ENCODE data around the gene TPRN.

TPRN gene

DNA sequence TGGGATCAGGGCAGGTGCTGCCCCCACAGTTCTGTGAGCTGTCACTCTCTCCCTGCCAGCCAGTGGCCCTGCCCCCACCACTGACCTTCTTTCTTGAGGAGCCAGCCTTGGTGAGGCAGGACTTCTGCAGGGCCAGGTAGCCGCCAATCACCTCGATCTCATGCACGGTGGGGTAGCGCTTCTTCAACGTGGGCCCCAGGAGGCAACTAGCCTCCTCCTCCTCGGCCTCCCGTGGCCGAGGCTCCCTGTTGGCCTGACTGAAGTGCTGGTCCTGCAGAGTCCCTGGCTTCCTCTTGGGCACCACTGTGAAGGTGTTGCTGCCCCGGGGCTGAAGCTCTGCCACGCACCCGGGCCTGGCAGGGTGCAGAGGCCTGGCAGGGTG is 1.6 kb downstream of the TPRN start:
- TF ChIP-seq, protein P1, sequence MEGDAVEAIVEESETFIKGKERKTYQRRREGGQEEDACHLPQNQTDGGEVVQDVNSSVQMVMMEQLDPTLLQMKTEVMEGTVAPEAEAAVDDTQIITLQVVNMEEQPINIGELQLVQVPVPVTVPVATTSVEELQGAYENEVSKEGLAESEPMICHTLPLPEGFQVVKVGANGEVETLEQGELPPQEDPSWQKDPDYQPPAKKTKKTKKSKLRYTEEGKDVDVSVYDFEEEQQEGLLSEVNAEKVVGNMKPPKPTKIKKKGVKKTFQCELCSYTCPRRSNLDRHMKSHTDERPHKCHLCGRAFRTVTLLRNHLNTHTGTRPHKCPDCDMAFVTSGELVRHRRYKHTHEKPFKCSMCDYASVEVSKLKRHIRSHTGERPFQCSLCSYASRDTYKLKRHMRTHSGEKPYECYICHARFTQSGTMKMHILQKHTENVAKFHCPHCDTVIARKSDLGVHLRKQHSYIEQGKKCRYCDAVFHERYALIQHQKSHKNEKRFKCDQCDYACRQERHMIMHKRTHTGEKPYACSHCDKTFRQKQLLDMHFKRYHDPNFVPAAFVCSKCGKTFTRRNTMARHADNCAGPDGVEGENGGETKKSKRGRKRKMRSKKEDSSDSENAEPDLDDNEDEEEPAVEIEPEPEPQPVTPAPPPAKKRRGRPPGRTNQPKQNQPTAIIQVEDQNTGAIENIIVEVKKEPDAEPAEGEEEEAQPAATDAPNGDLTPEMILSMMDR (IDR thresholded peaks at IDR 0.05): no peak

DNA sequence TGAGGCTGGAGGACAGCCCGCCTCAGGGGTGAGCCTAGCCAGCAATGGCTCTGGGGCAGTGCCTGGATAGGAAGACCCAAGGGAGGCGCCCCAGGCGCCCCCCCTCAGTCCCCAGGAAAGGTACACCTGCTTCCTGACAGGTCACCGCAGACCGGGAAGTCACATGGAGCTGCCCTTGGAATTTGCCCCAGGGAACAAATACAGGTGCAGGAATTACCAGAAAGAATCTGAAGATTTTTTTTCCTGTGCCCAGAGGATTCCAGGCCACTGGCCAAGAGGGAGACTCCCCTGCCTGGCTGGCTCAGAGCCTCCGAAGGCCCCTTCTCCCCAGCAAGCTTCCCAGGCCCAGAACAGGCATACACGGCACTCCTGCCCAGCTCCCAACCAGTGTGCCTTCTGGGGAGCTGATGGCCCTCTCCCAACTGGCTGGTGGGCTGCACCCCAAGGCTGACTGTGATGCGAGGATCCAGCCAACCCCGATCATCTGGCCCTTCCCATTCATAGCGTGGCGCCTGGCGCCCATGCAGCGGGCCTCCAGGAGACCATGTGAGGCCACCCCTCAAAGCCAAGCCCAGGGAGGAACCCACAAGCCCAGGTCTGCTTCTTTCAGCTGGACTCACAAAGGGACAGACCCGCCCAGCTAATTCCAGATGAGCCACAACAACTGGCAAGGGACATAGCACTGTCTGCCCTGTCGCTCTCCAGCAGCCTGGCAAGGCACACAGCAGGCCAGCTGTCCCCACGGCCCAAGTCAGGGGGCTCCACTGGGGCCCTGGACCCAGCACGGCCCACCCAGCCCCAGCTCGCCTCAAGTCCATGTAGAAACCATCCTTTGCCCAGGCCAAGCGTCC is 2.3 kb downstream of the TPRN start:
- TF ChIP-seq, protein P1 (IDR thresholded peaks at IDR 0.05): no peak

GRCh38 chr9:137195525-137196220 is 4.9 kb downstream of the TPRN start:
- TF ChIP-seq, protein P1 (IDR thresholded peaks at IDR 0.05): no peak

DNA sequence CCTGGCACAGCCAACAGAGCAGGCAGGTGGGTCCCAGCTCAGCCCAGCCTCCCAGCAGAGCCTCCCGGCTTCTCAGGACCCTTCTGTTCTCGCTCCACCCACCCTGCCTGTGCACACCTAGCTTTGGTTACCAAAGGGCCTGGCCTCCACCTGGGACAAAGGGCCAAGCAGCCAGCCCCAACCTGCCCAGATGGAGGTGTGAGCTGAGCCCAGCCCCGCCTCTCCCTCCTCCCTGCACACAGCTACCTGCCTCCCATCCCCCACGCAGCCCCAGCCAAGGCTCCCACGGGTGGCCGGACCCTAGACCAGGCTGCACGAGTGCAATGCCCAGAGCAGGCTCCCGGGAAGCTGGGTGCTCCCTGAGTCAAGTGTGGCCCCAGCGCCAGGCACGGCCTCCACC is 5.6 kb downstream of the TPRN start:
- TF ChIP-seq, protein P1 (IDR thresholded peaks at IDR 0.05): no peak

- TF ChIP-seq, protein P1 (IDR thresholded peaks at IDR 0.05): no peak
Measured at GRCh38 chr9:137194388-137194787, 6.2 kb downstream of the TPRN start.

GRCh38 chr9:137193771-137194170 is 6.8 kb downstream of the TPRN start:
- TF ChIP-seq, protein P1 (IDR thresholded peaks at IDR 0.05): no peak

- TF ChIP-seq, protein P1 (IDR thresholded peaks at IDR 0.05): no peak
Measured at GRCh38 chr9:137192859-137193258, 7.7 kb downstream of the TPRN start.
